Esophagus muscularis mucosa (tissue), 4 donors: Measurements from ENCODE around the gene SH3PXD2B. TPM values are rescaled to one million over a fixed set of nuclear protein-coding genes. Genes with fewer than 3 reads are reported as not detected.

Experiments used
- DNase-seq: peaks from one replicate; pipeline ENCODE4 v3.0.0-alpha.2; 2017; ENCODE audit errors: extremely low spot score
- H3K27ac ChIP-seq, 4 donors: fragments of 200-600 bp; sonication (generic); replicated peaks in 1 of 4; 1 replicate in 3 of 4; 2 replicates in 1 of 4; pipeline ENCODE4 v1.5.1; 2016 to 2019; ENCODE audit warnings: mild to moderate bottlenecking in 1 of 4
- H3K27me3 ChIP-seq, 4 donors: fragments of 200-600 bp; sonication (generic); one replicate each; pipeline versions ENCODE4 v1.5.1 to v1.6.0; 2016 to 2019
- H3K36me3 ChIP-seq, 4 donors: fragments of 200-600 bp; sonication (generic); one replicate each; pipeline ENCODE4 v1.5.1; 2016 to 2019
- H3K4me1 ChIP-seq, 4 donors: fragments of 200-600 bp; sonication (generic); one replicate each; pipeline ENCODE4 v1.5.1; 2016 to 2019
- H3K4me3 ChIP-seq, 4 donors: fragments of 200-600 bp; sonication (generic); 1 replicate in 2 of 4; 2 replicates in 2 of 4; pipeline ENCODE4 v1.5.1; 2016 to 2019; ENCODE audit warnings: mild to moderate bottlenecking in 4 of 4, moderate library complexity in 1 of 4
- H3K9me3 ChIP-seq, 4 donors: fragments of 200-600 bp; sonication (generic); 1 replicate in 3 of 4; 2 replicates in 1 of 4; pipeline ENCODE4 v1.5.1; 2016 to 2019
- EP300 ChIP-seq: sonication (generic); formaldehyde crosslinking; IDR thresholded peaks from one replicate; pipeline ENCODE4 v1.6.1; 2017; ENCODE audit warnings: antibody characterized with exemption
- POLR2A ChIP-seq: fragments of 450-650 bp; IDR thresholded peaks from one replicate; pipeline ENCODE4 v1.6.1; 2017; ENCODE audit warnings: antibody characterized with exemption, moderate library complexity, mild to moderate bottlenecking, low read depth
- POLR2AphosphoS5 ChIP-seq, 2 donors: sonication (generic); formaldehyde crosslinking; IDR thresholded peaks; one replicate each; pipeline ENCODE4 v1.6.1; 2017; ENCODE audit warnings: antibody characterized with exemption in 2 of 2
- WGBS: methylation state at CpG from one replicate; pipeline ENCODE4 v1.1.5; 2018; 5-methylcytosine and 5-hydroxymethylcytosine counted together
- intact Hi-C: fragments of 100-400 bp; cut with DNase I; formaldehyde crosslinking; loops from one replicate; pipeline ENCODE4 v1.15.1; 2023
- total RNA-seq, 4 donors: library from RNA; depleted of rRNA; stranded (reverse); fragments of >200 nt; gene quantifications; one replicate each; pipeline versions ENCODE4 v1.1.0 to v1.2.1, GENCODE V29; 2016
- TF ChIP-seq, protein P1 (sequence below), 3 experiments: fragments of 200-600 bp in 2 of 3; fragments of 450-650 bp in 1 of 3; sonication (generic) in 2 of 3; IDR thresholded peaks; one replicate each; pipeline ENCODE4 v1.5.1; 2017 to 2019; ENCODE audit warnings: antibody characterized with exemption in 3 of 3, mild to moderate bottlenecking in 2 of 3, moderate library complexity in 1 of 3

Gene SH3PXD2B
- total RNA-seq, 4 donors from 2014 or later = 41.5 to 66.5 (median 49.2) TPM

- peaks cover 7 to 78% (median 31%) of the 10 kb centered on the region in 4 donors for H3K36me3 ChIP-seq
- no peak overlapping the region for H3K4me3 ChIP-seq
- H3K4me1 ChIP-seq = peaks cover 7 to 31% (median 21%) of the 10 kb centered on the region in 4 donors
- TF ChIP-seq EP300 = no peak
- TF ChIP-seq POLR2A = no peak
- TF ChIP-seq, protein P1, sequence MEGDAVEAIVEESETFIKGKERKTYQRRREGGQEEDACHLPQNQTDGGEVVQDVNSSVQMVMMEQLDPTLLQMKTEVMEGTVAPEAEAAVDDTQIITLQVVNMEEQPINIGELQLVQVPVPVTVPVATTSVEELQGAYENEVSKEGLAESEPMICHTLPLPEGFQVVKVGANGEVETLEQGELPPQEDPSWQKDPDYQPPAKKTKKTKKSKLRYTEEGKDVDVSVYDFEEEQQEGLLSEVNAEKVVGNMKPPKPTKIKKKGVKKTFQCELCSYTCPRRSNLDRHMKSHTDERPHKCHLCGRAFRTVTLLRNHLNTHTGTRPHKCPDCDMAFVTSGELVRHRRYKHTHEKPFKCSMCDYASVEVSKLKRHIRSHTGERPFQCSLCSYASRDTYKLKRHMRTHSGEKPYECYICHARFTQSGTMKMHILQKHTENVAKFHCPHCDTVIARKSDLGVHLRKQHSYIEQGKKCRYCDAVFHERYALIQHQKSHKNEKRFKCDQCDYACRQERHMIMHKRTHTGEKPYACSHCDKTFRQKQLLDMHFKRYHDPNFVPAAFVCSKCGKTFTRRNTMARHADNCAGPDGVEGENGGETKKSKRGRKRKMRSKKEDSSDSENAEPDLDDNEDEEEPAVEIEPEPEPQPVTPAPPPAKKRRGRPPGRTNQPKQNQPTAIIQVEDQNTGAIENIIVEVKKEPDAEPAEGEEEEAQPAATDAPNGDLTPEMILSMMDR (IDR thresholded peaks at IDR 0.05) = no peak
- TF ChIP-seq POLR2AphosphoS5 (IDR thresholded peaks at IDR 0.05) = no peak
- no peaks in the 10 kb centered on the region for H3K9me3 ChIP-seq
- intact Hi-C loops = no loop called here
- H3K27ac ChIP-seq = no peak overlapping the region
- no peak for DNase-seq
- no peaks in the 10 kb centered on the region for H3K27me3 ChIP-seq
- WGBS = 59% methylated on average over 6 of the region's 6 CpGs
Measured at GRCh38 chr5:172383191-172383802, 71.0 kb downstream of the SH3PXD2B start.

DNA sequence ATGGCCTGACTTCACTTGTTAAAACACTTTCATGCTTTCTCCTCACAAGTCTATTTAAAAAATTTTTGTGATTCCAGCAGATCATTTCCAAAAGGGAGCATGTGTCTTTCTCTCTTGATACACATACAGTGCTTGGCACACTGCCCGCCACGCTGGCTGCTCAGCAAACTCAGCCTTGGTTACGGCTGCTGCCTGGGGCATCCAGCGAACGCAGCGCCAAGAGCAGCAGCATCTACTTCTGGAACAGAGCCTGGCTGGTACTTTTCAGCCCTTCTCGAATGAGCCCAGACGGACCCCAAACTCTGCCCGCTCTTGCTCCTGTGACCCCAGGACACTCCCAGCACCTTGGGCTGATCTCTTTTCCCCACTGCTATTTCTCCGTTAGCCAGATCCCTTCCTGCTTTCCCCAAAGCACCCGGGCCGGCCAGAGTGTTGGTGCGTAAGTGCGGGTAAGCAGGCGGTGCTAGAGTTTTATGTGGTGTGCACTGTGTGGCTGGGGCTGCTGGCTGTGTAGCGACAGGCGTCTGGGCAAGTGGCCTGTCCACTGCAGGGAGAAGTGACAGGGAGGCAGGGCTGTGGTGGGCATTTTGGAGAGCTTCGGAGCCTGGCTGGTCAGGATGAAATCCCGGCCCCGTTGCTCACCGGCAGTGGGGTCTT is 73.2 kb downstream of the SH3PXD2B start:
- Histone ChIP-seq H3K36me3 (peaks cover under 1 to 82% (median 37%) of the 10 kb centered on the region in 4 donors), H3K27ac (peak overlapping the region; percentile 40 to 72 (median 65))

GRCh38 chr5:172380301-172380986 is 73.9 kb downstream of the SH3PXD2B start:
- Histone ChIP-seq H3K27me3 (no peaks in the 10 kb centered on the region), H3K9me3 (no peaks in the 10 kb centered on the region), H3K36me3 (peaks cover 0 to 78% (median 38%) of the 10 kb centered on the region in 4 donors), H3K27ac (peak overlapping the region; percentile 40 to 72 (median 65)), H3K4me1 (peaks cover 7 to 37% (median 20%) of the 10 kb centered on the region in 4 donors), H3K4me3 (no peak overlapping the region)
- intact Hi-C loops = no loop called here
- 72% methylated on average over 18 of the region's 18 CpGs for WGBS
- DNase-seq = no peak
- TF ChIP-seq POLR2A (no peak), EP300 (no peak), POLR2AphosphoS5 (IDR thresholded peaks at IDR 0.05) (no peak)
- TF ChIP-seq, protein P1 (IDR thresholded peaks at IDR 0.05) = no peak

More for the DNA sequence above, 73.2 kb downstream of the SH3PXD2B start:
- H3K27me3 ChIP-seq = no peaks in the 10 kb centered on the region
- intact Hi-C loops = no loop called here
- TF ChIP-seq, protein P1 (IDR thresholded peaks at IDR 0.05) = no peak
- TF ChIP-seq EP300 (no peak), POLR2AphosphoS5 (IDR thresholded peaks at IDR 0.05) (peak; percentile 25 to 38)
- no peaks in the 10 kb centered on the region for H3K9me3 ChIP-seq
- WGBS = 45% methylated on average over 20 of the region's 21 CpGs
- peaks cover 7 to 37% (median 20%) of the 10 kb centered on the region in 4 donors for H3K4me1 ChIP-seq
- peak overlapping the region in 1 of 4 donors; percentile 0 for H3K4me3 ChIP-seq
- DNase-seq = no peak

DNA sequence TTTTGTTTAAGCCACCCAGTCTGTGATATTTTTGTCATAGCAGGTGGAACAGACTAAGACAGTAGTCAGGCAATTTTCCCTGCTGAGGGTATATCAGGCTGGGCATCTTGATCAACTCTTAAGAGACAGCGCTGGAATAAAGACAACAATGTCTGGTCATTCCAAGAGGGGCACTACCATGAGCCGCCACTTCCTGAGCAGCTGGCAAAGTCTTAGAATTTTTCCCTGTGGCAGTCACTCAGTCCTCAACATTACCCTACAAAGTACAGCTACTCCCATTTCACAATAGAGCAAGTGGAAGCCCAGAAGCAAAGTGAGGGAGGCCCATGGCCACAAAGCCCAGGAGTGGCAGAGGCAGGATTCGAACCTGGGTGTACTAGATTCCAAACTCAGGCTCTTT is 74.8 kb downstream of the SH3PXD2B start:
- intact Hi-C loops = no loop called here
- Histone ChIP-seq H3K27ac (peak overlapping the region in 1 of 4 donors; percentile 1), H3K36me3 (peaks cover 0 to 71% (median 40%) of the 10 kb centered on the region in 4 donors), H3K27me3 (no peaks in the 10 kb centered on the region), H3K4me1 (peaks cover 7 to 37% (median 20%) of the 10 kb centered on the region in 4 donors), H3K4me3 (no peak overlapping the region), H3K9me3 (no peaks in the 10 kb centered on the region)
- no peak for TF ChIP-seq EP300
- no peak for TF ChIP-seq POLR2A
- TF ChIP-seq POLR2AphosphoS5 (IDR thresholded peaks at IDR 0.05) = no peak
- TF ChIP-seq, protein P1 (IDR thresholded peaks at IDR 0.05) = no peak
- no peak for DNase-seq
- 59% methylated on average over 3 of the region's 3 CpGs for WGBS
